ENCODE results near the gene TSPAN9. TPM values are rescaled to one million over a fixed set of nuclear protein-coding genes. Genes with fewer than 3 reads are reported as not detected.

Gene TSPAN9
- total RNA-seq, 4 donors from 2014 or later = 9.9 to 47.3 (median 15.4) TPM

DNA sequence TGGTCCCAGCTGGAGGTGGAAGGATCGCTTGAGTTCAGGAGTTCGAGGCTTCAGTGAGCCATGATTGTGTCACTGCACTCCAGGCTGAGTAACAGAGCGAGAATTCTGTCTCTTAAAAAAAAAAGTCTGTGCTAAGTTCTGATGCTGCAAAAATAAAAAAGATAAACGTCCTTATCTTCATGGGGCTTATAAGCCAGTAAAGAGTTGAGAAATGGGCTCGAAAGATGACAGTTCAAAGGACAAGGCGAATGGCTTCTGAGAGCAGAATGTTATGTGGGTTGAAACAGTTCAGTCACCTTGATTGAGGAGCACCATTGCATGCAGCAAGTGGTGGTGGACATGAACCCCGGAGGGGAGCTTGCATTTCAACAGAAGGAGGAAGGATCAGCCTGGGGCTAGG, 4.7 kb downstream of the TSPAN9 start:
- TF ChIP-seq, protein P1, sequence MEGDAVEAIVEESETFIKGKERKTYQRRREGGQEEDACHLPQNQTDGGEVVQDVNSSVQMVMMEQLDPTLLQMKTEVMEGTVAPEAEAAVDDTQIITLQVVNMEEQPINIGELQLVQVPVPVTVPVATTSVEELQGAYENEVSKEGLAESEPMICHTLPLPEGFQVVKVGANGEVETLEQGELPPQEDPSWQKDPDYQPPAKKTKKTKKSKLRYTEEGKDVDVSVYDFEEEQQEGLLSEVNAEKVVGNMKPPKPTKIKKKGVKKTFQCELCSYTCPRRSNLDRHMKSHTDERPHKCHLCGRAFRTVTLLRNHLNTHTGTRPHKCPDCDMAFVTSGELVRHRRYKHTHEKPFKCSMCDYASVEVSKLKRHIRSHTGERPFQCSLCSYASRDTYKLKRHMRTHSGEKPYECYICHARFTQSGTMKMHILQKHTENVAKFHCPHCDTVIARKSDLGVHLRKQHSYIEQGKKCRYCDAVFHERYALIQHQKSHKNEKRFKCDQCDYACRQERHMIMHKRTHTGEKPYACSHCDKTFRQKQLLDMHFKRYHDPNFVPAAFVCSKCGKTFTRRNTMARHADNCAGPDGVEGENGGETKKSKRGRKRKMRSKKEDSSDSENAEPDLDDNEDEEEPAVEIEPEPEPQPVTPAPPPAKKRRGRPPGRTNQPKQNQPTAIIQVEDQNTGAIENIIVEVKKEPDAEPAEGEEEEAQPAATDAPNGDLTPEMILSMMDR (IDR thresholded peaks at IDR 0.05; ENCODE audit: low read depth) = no peak

DNA sequence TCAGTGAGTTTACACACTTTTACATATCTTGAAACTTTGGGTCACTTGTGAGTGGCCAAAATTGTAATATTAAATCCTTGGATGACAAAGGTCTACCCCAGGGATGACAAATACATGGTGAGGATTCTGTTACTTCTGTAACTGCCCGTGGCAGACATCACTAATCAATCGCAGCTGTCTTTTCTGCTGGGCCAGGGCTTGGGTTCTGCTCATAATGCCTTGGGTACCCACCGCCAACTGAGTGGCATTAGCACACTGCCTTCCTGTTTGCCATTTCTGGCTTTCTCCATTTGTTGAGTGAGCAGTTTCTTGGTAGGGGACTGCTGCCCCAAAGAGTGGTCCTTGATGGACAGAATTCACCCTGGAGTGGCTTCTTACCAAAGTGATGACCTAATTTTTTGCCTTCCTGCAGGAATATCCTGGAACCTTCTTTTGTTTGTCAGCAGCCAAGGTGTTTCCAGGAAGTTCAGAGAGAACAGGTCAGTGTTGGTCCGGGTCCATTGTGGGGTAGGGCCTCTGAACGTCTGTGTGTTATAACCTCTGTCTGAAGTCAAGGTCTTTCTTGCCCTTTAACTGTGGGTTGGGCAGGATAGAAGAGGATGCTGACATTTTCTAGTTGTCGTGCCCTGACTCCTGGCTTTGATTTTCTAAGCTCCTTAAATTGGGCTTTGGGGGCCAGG, 6.2 kb downstream of the TSPAN9 start:
- TF ChIP-seq, protein P1 (IDR thresholded peaks at IDR 0.05; ENCODE audit: low read depth) = no peak

DNA sequence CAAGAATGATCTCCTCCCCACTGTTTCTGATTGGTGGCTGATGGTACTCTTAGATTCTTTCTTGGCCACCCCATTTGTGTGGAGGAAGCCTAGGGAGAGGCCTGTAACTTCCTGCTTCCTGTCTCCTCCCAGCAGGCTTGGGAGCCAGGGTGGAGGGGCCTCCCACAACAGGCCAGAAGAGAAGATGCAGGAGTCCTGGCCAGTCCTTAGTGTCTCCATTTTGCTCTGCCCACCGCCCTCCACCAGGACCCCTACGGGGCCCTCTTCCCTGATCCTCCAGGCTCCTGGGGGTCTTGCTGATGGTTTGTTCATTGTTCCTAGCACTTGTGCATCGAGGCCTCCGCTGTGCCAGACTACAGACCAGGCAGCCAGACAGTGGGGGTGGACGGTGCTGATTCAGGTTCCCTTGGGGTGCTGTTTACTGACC, 6.8 kb downstream of the TSPAN9 start:
- TF ChIP-seq, protein P1 (IDR thresholded peaks at IDR 0.05; ENCODE audit: low read depth) = no peak

DNA sequence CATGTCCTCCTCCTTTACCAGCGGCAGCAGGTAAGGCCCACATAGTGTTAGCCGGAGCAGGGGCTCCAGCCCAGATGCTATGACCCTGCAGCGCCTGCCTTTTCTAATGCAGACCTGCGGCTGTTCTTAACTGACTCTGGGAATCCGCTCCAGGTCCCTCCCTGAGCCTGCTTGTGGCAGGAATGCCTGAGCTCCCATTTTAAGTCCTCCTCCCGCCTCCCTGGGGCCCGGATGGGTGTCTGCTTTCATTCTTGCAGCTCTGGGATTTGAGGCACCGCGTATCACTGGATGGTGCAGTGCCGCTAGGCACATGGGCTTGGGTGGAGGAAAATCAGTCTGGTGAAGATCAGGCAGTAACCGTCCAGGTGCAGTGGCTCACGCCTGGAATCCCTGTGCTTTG, 7.6 kb downstream of the TSPAN9 start:
- TF ChIP-seq, protein P1 (IDR thresholded peaks at IDR 0.05; ENCODE audit: low read depth) = no peak

DNA sequence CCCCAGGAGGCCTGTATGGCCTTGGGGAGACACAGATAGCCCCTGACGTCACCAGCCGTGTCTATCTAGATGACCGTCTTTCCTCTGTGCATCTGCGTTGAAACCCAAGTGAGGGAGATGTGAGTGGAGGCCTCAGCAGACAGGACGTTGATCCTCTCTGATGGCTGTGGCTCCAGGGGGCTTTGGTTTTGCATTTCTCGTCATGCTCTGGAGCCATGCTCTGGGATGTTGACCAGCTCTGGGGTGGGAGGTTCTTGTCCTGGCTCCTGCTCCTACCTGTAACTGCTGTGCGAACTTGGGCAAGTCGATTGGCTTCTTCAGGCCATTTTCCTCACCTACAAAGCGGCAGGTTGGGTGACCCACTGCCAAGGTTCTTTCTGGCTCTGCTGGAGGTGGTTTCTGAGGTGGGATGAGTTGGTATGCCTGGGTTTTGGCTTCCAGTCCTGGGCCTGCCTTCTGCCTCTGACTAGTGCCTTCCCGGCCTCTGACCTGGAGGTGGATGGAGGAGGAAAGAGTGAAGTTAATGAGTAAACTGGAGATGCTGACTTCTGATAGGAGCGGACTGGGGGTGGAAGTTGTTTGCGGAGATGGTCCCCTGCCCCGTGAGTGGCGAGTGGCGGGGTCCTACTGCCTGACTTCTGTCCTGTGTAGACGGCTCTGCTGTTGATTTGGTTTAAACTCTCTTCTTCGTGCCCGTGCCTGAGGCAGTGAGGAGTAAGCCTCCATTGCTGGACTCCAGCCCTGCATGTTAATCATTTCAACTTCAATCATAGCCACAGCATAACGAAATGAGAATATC, 8.4 kb downstream of the TSPAN9 start:
- TF ChIP-seq, protein P1 (IDR thresholded peaks at IDR 0.05; ENCODE audit: low read depth) = no peak

DNA sequence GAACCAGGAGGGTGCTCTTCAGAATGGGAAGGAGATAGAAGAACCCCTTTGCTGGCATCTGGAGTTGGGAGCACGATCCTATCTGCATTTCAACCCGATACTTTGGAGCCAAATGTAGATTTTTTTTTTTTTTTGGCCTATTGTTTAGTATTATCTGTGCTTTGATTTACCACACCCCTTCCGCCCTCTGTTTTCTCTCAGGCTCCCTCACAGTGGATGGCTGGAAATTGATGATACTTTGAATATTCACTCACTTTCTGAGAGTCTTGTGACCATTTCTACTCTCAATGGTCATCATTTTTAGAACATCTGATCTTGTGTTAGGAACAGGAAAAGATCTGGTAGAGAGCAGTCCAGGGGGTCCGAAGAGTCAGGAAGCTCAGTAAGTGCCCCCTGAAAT, 9.0 kb downstream of the TSPAN9 start:
- TF ChIP-seq, protein P1 (IDR thresholded peaks at IDR 0.05; ENCODE audit: low read depth) = no peak

DNA sequence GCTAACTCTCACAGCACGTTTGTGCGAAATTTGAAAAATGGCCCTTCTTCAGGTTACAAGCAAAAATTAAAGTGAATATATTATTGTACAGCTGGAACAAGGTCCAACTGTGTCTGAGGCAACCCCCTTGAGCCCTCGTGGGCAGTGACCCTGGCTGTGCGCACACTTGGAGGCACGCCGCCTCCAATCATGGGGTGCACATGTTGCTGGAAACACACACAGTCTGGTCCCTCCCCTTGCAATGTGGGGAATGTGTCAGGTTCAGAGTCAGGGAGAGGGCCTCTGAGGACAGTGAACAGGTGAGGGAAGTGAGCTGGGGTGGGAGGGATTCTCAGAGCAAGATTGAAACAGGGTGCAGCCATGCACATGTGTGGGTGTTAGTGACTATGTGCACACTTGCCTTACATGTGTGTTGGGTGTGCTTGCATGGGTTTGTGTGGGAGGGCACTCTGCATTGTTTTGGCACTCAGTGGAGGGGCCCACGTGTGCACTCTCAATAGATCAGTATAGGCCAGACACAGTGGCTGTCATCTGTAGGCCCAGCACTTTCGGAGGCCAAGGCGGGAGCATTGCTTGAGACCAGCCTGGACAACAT, 9.6 kb downstream of the TSPAN9 start:
- TF ChIP-seq, protein P1 (IDR thresholded peaks at IDR 0.05; ENCODE audit: low read depth) = no peak
